ENCODE data around the gene ZNF469. TPM values are rescaled to one million over a fixed set of nuclear protein-coding genes. Genes with fewer than 3 reads are reported as not detected.

Gene ZNF469
- total and polyA plus RNA-seq, 7 donors = under 0.01 to 1.7 (median 0.36) TPM

DNA sequence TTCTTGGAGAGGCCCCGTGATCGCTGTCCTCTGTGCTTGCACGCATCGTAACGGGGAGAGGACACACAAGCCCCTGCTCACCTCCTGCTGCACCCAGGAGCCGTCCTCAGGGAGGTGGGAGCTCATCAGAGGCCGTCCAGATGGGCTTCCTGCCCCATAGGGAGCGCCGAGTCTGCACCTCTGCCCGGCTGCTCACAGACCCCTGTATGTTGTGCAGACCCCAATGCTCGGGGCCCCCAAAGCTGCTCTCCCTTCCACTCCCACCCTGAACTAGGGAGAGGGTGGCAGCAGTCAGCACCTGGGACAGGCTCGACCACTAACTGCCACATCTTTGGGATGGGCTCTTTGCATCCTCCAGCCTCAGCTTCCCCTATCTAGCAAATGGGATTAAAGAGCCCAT is 4.4 kb upstream of the ZNF469 start:
- H3K4me1 ChIP-seq = peaks cover 0 to 13% (median 6%) of the 10 kb centered on the region in 4 donors
- H3K27ac ChIP-seq = no peak overlapping the region
- no peak overlapping the region for H3K4me3 ChIP-seq
- peaks cover 0 to 8% (median 0%) of the 10 kb centered on the region in 3 donors for H3K27me3 ChIP-seq
- DNase-seq = no peak
- no peaks in the 10 kb centered on the region for H3K9me3 ChIP-seq
- WGBS, 2 donors = 84 to 89% methylated on average over 12 of the region's 12 CpGs
- H3K36me3 ChIP-seq = no peaks in the 10 kb centered on the region
- TF ChIP-seq EP300 (IDR thresholded peaks at IDR 0.05) (no peak), POLR2A (IDR thresholded peaks at IDR 0.05) (no peak), POLR2AphosphoS5 (IDR thresholded peaks at IDR 0.05) (no peak)
- TF ChIP-seq, protein P1, sequence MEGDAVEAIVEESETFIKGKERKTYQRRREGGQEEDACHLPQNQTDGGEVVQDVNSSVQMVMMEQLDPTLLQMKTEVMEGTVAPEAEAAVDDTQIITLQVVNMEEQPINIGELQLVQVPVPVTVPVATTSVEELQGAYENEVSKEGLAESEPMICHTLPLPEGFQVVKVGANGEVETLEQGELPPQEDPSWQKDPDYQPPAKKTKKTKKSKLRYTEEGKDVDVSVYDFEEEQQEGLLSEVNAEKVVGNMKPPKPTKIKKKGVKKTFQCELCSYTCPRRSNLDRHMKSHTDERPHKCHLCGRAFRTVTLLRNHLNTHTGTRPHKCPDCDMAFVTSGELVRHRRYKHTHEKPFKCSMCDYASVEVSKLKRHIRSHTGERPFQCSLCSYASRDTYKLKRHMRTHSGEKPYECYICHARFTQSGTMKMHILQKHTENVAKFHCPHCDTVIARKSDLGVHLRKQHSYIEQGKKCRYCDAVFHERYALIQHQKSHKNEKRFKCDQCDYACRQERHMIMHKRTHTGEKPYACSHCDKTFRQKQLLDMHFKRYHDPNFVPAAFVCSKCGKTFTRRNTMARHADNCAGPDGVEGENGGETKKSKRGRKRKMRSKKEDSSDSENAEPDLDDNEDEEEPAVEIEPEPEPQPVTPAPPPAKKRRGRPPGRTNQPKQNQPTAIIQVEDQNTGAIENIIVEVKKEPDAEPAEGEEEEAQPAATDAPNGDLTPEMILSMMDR (IDR thresholded peaks at IDR 0.05) = no peak
- intact Hi-C loops (cut with DNase I) = no loop called here

DNA sequence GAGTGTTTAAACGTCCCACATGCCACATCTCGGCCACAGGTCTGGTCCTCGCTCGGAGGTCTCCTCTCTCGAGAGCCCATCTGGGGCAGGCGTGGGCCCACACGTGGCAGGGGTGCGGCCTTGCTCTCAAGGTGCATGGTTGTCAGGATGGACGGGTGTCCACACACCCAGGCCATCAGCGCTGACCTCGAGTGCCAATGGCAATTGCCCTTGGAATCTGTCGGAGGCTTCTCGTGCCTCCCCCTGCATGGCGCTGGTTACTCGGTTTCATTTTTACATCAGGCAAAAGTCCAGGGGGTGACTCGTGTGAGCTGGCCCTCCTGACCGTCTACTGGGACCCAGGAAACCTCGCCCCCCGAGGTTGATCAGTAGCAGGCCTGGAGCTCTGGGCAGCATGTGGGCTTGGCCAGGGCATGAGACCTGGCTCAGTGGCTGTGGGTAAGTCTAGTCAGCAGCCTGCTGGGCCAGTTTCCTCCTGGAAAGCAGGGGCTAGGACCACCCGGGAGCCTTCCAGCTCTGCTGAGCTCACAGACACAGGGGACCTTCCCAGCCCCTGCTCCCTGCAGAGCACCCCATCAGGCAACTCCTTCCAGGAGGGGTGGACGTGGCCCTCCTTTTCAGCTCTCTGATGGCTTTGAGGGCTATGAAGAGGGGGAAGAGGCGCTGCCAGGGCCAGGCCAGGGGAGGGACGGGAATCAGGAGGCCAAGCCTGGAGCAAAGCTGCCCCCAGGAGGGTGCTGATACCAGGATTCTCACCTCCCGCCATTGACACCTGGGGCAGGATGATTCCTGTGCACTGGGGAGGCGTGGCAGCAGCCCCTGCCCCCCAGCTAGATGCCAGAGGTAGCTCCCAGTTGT is 3.7 kb upstream of the ZNF469 start:
- Histone ChIP-seq H3K4me3 (no peak overlapping the region), H3K27me3 (peaks cover 3 to 12% (median 3%) of the 10 kb centered on the region in 3 donors), H3K4me1 (peaks cover 0 to 20% (median 12%) of the 10 kb centered on the region in 4 donors), H3K27ac (no peak overlapping the region), H3K9me3 (no peaks in the 10 kb centered on the region), H3K36me3 (no peaks in the 10 kb centered on the region)
- intact Hi-C loops (cut with DNase I) = no loop called here
- peak; percentile 56 for DNase-seq
- 82 to 88% methylated on average over 25 of the region's 25 CpGs for WGBS, 2 donors
- TF ChIP-seq EP300 (IDR thresholded peaks at IDR 0.05) = no peak
- TF ChIP-seq POLR2A (IDR thresholded peaks at IDR 0.05) = no peak
- no peak for TF ChIP-seq POLR2AphosphoS5 (IDR thresholded peaks at IDR 0.05)
- TF ChIP-seq, protein P1 (IDR thresholded peaks at IDR 0.05) = no peak

DNA sequence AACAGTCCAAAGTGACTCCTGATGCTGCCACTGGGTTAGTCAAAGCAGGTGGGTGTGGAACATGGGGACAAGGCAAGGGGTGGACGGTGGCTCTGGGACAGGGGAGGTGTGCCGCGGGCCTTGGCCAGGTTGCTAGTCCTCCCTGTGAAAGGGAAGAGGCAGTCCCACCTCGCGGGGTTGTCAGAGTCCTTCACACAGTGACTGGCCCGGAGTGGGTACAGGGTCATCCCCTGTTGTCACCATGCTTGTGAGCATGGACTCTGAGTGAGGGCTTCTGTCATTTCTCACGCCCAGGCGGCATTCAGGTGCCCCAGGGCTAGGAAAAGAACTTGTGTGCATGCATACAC is 3.1 kb upstream of the ZNF469 start:
- no peak overlapping the region for H3K4me3 ChIP-seq
- H3K4me1 ChIP-seq = peaks cover 0 to 20% (median 18%) of the 10 kb centered on the region in 4 donors
- peaks cover 3 to 12% (median 9%) of the 10 kb centered on the region in 3 donors for H3K27me3 ChIP-seq
- H3K36me3 ChIP-seq = no peaks in the 10 kb centered on the region
- H3K27ac ChIP-seq = no peak overlapping the region
- no peak for DNase-seq
- 82 to 89% methylated on average over 8 of the region's 8 CpGs for WGBS, 2 donors
- no peak for TF ChIP-seq POLR2A (IDR thresholded peaks at IDR 0.05)
- no peak for TF ChIP-seq POLR2AphosphoS5 (IDR thresholded peaks at IDR 0.05)
- TF ChIP-seq, protein P1 (IDR thresholded peaks at IDR 0.05) = no peak
- no peak for TF ChIP-seq EP300 (IDR thresholded peaks at IDR 0.05)
- H3K9me3 ChIP-seq = no peaks in the 10 kb centered on the region
- intact Hi-C loops (cut with DNase I) = loop anchor here (5.0 kb wide), 1 partner anchor 182 kb away; no protein-coding TSS in a partner anchor

DNA sequence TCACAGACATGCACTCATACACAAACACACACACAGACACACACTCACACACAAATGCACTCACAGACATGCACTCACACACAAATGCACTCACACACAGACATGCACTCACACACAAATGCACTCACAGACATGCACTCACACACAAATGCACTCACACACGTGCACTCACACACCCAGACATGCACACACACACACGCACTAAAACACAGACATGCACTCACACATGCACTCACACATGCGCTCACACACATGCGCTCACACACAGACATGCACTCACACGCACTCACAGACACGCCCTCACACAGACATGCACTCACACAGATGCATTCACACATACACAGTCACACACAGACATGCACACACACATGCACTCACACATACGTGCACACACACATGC is 2.7 kb upstream of the ZNF469 start:
- Histone ChIP-seq H3K27ac (no peak overlapping the region), H3K4me3 (no peak overlapping the region), H3K36me3 (no peaks in the 10 kb centered on the region), H3K9me3 (no peaks in the 10 kb centered on the region), H3K4me1 (peaks cover 0 to 20% (median 18%) of the 10 kb centered on the region in 4 donors), H3K27me3 (peaks cover 3 to 12% (median 12%) of the 10 kb centered on the region in 3 donors)
- peak; percentile 18 for DNase-seq
- intact Hi-C loops (cut with DNase I) = loop anchor here (5.0 kb wide), 1 partner anchor 183 kb away; no protein-coding TSS in a partner anchor
- TF ChIP-seq EP300 (IDR thresholded peaks at IDR 0.05) = no peak
- WGBS, 2 donors = 96% methylated on average over 7 of the region's 7 CpGs

DNA sequence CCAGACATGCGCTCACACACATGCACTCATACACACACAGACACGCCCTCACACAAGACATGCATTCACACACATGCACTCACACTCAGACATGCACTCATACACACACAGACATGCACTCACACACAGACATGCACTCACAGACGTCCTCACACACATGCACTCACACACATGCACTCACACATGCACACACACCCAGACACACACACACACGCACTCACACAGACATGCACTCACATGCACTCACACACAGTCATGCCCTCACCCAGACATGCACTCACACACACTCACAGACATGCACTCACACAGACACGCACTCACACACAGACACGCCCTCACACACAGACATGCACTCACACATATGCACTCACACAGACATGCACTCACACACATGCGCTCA is 2.1 kb upstream of the ZNF469 start:
- 86 to 92% methylated on average over 7 of the region's 7 CpGs for WGBS, 2 donors
- Histone ChIP-seq H3K4me3 (no peak overlapping the region), H3K27ac (no peak overlapping the region), H3K9me3 (no peaks in the 10 kb centered on the region), H3K36me3 (no peaks in the 10 kb centered on the region), H3K27me3 (peaks cover 3 to 16% (median 12%) of the 10 kb centered on the region in 3 donors), H3K4me1 (peaks cover 0 to 20% (median 18%) of the 10 kb centered on the region in 4 donors)
- peak; percentile 14 for DNase-seq
- no peak for TF ChIP-seq POLR2AphosphoS5 (IDR thresholded peaks at IDR 0.05)
- TF ChIP-seq POLR2A (IDR thresholded peaks at IDR 0.05) = no peak
- no peak for TF ChIP-seq EP300 (IDR thresholded peaks at IDR 0.05)
- TF ChIP-seq, protein P1 (IDR thresholded peaks at IDR 0.05) = no peak
- intact Hi-C loops (cut with DNase I) = loop anchor here (5.0 kb wide), 1 partner anchor 183 kb away; no protein-coding TSS in a partner anchor
